Upper lobe of left lung (tissue), 4 donors: ENCODE data around the gene KCND2.

Source experiments
- CTCF ChIP-seq, 6 experiments: fragments of 450-650 bp in 4 of 6; fragments of 200-600 bp in 2 of 6; sonication (generic) in 2 of 6; IDR thresholded peaks; one replicate each; pipeline ENCODE4 v1.5.1; 2016 to 2019; ENCODE audit warnings: antibody characterized with exemption in 6 of 6
- EP300 ChIP-seq, 4 donors: sonication (generic); formaldehyde crosslinking; IDR thresholded peaks; one replicate each; pipeline ENCODE4 v1.5.1; 2017; ENCODE audit warnings: antibody characterized with exemption in 4 of 4, control low read depth in 2 of 4
- POLR2A ChIP-seq, 4 donors: fragments of 450-650 bp; IDR thresholded peaks; one replicate each; pipeline ENCODE4 v1.5.1; 2016 to 2017; ENCODE audit warnings: antibody characterized with exemption in 4 of 4, mild to moderate bottlenecking in 2 of 4
- POLR2AphosphoS5 ChIP-seq, 2 donors: sonication (generic); formaldehyde crosslinking; IDR thresholded peaks; one replicate each; pipeline ENCODE4 v1.5.1; 2017; ENCODE audit warnings: antibody characterized with exemption in 2 of 2

GRCh38 chr7:120553491-120553890 lies 280.5 kb downstream of the KCND2 start:
- TF ChIP-seq CTCF (IDR thresholded peaks at IDR 0.05) (no peak), POLR2A (IDR thresholded peaks at IDR 0.05) (no peak), EP300 (IDR thresholded peaks at IDR 0.05) (no peak), POLR2AphosphoS5 (IDR thresholded peaks at IDR 0.05) (no peak)
